WI38 (cell line): ENCODE data around the gene RABL6.

Source experiments
- H3K4me3 ChIP-seq: 2 replicates; pipeline ENCODE4 v1.5.1; 2011; ENCODE audit warnings: low read depth, mild to moderate bottlenecking, control low read depth, low read length
- TF ChIP-seq, protein P1 (sequence below): IDR thresholded peaks from 2 replicates; pipeline ENCODE4 v1.5.1; 2012; ENCODE audit warnings: low read depth, mild to moderate bottlenecking, control low read depth, low read length

Gene RABL6

DNA sequence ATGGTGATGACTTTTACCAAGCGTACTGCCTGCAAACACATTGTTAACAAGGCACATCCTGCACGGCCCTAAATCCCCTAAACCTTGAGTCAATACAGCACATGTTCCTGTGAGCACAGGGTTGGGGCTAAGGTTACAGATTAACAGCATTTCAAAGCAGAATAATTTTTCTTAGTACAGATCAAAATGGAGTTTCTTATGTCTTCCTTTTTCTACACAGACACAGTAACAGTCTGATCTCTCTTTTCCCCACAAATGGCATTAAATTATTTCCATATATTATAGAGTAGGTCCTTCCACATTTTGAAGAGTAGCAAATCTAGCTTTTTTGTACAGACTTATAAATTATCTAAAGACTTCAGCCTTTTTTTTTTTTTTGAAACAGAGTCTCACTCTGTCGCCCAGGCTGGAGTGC is 18.2 kb upstream of the RABL6 start:
- no peak overlapping the region for H3K4me3 ChIP-seq
- TF ChIP-seq, protein P1, sequence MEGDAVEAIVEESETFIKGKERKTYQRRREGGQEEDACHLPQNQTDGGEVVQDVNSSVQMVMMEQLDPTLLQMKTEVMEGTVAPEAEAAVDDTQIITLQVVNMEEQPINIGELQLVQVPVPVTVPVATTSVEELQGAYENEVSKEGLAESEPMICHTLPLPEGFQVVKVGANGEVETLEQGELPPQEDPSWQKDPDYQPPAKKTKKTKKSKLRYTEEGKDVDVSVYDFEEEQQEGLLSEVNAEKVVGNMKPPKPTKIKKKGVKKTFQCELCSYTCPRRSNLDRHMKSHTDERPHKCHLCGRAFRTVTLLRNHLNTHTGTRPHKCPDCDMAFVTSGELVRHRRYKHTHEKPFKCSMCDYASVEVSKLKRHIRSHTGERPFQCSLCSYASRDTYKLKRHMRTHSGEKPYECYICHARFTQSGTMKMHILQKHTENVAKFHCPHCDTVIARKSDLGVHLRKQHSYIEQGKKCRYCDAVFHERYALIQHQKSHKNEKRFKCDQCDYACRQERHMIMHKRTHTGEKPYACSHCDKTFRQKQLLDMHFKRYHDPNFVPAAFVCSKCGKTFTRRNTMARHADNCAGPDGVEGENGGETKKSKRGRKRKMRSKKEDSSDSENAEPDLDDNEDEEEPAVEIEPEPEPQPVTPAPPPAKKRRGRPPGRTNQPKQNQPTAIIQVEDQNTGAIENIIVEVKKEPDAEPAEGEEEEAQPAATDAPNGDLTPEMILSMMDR, result no peak

DNA sequence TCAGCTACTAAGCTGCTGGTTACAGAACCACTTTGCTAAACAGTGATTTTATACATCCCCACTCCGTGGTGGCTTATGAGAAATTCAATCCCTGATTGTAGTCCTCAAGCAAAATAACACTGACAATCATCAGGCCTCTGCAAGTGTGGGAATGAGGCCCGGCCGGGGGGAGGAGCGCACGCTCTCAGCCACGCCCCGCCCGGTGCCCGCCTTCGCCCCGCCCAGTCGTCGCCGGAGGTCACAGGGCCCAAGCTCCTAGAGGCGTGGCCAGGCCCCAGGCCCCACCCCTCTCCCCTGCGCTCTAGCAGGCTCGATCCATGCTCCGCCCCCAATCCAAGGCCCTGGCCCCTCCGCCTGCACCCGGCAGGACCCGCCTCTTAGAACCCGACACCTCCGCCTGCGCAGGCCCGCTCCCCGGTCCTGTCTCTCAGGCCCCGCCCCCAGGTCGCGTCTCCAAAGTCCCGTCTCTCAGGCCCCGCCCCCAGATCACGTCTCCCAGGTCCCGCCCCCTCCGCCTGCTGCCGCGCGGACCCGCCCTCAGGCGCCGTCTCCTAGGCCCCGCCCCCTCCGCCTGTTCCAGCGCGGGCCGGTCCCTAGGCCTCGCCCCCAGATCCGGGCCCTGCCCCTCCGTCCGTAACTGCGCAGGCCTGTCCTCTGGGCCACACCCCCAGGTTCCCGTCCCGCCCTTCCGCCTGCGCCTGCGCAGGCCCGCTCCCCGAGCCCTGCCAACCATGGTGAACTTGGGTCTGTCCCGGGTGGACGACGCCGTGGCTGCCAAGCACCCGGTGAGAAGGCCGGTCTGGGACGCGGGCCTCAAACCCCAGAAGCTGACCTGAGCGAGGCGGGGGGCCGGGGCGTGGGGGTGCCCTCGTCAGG is 16.9 kb upstream of the RABL6 start, which contains the start of gene TMEM141:
Gene TMEM141 (plus strand): TSS at position 705 of the 876 bp plus-strand sequence. CDS start 27 bp downstream, at position 732.
- TF ChIP-seq, protein P1, result no peak
- H3K4me3 ChIP-seq, result peak within 1 kb of the TSS; percentile 85

DNA sequence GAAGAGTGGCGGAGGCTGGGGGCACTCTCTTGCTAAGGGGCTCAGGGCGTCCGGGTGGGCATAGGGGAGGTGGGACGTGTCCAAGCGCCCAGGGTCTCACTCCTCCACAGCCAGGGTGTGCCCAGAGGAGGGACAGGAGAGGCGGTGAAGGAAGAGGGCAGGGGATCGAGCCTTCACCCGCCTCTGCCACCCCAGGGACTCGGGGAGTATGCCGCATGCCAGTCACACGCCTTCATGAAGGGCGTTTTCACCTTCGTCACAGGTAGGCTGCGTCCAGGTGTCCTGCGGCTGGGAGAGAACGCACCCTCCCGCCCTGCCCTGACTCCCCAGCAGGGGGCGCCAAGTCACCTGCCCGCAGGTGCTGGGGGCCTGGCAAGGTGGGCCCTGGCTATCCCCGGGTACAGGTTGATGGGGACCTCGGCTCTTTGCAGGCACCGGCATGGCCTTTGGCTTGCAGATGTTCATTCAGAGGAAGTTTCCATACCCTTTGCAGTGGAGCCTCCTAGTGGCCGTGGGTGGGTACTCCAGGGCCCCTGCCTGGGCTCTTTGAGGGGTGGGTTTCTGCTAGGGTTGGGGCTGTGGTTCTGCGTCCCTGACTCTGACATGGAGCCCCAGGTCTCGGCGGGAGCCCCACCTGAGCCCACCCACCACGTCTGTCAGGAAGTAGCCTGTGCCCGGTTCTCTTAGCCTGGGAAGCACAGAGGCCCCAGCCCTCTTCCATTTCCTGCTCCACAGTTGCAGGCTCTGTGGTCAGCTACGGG is 16.1 kb upstream of the RABL6 start:
- H3K4me3 ChIP-seq, result peak overlapping the region; percentile 85
- TF ChIP-seq, protein P1, result peak; percentile 98

DNA sequence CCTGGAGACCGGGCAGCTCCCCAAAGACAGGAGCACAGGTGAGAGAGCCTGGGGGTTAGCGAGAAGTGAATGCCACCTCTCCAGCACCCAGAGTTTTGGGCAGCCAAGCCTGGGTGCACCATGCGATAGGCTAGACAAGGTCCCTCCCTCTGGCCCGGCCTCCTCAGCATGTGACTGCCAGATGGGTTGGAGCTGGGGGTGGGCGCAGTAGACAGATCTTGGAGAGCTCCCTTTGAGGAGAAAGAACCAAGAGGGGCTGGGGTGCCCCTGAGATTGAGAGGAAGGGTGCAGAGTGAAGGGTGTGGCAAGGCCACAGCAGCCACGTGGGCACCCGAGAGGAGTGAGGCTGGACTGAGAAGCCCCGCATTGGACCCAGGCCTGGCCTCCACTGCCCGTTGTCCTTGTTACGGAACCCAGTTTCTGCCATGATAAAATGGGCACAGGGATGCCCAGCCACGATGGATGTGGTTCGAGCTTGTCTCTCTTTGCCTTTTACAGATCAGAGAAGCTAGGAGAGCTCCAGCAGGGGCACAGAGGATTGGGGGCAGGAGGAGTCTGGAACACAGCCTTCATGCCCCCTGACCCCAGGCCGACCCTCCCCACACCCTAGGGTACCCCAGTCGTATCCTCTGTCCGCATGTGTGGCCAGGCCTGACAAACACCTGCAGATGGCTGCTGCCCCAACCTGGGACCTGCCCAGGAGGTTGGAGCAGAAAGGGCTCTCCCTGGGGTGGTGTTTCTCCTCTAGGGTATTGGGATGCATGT is 15.2 kb upstream of the RABL6 start:
- TF ChIP-seq, protein P1, result no peak
- H3K4me3 ChIP-seq, result peak overlapping the region; percentile 85

DNA sequence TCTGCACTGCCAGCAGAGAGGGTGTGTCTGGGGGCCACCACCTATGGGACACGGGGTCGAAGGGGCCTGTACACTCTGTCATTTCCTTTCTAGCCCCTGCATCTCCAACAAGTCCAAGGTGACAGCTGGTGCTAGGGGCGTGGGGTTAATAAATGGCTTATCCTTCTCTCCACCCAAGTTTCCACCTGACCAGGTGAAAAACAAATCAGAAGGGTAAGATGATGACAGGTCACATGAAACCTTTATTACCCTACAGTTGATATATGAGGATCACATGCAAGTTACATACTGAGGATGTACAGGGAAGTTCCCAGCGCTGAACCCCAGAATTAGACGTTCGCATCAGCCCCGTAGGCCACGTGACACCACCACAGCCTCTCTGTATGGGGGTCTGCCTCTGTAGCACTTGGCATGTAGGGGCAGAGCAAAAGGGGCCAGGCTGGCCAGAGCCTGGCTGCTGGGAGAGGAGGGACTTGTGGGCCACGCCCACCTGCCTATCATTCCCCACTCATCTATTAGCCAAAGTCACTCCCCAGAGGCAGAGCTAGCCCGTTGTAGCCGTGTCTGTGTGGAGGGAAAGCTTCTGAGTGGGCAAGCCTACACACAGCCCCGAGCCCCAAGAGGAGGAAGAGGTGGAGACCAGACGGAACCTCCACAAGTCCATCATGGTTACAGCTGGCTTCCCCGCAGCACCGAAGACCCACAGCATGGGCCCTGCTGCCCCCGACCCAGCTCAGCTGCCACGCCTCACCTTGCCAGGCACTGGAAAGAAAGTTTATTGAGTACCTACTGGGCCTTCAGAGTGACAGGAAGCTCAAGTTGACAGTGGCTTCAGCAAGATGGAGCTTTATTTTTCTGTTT is 14.4 kb upstream of the RABL6 start:
- TF ChIP-seq, protein P1, result no peak
- H3K4me3 ChIP-seq, result no peak overlapping the region

DNA sequence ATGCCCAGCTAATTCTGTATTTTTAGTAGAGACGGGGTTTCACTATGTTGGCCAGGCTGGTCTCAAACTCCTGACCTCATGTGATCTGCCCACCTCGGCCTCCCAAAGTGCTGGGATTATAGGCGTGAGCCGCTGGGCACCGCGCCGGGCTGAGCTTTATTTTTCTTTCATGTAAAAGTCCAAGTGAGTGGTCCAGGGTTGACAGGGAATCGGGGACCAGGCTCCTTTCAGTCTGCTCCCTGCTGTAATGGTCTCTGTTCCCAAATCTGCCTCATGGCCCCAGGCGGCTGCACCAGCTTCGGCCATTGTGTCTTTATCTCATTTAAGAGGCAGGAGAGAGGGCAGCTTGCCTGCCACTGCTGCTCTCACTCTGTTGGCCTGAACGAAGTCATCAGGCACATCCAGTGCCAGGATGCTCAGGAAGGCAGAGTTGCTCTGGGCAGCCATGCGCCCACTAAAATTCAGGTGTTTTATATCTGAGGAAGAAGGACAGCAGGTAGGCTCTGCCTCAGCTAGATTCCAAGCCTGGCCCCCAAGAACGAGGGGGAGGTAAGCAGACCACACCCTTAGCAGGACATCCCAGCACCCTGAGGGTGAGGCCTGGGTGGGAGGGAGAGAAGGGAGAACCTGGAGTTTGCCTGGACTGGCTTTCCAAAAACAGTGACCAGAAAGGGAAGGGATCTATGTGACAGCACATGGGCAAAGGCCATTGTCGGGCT is 13.3 kb upstream of the RABL6 start:
- TF ChIP-seq, protein P1, result no peak
- no peak overlapping the region for H3K4me3 ChIP-seq
